ENCODE results near the gene ZNF804B.

ZNF804B gene

GRCh38 chr7:89336121-89336520, 576.6 kb downstream of the ZNF804B start:
- no peak for DNase-seq (ENCODE audit: extremely low read depth, low read depth)
- H3K4me3 ChIP-seq (replicated peaks; ENCODE audit: low read depth, low read length): no peak overlapping the region
- no peak for TF ChIP-seq CTCF (IDR thresholded peaks at IDR 0.05; ENCODE audit: low read depth, low read length, missing control alignments)

- no peak for TF ChIP-seq CTCF (IDR thresholded peaks at IDR 0.05; ENCODE audit: low read depth, low read length, missing control alignments)
- no peak overlapping the region for H3K4me3 ChIP-seq (replicated peaks; ENCODE audit: low read depth, low read length)
- no peak for DNase-seq (ENCODE audit: extremely low read depth, low read depth)
Measured at GRCh38 chr7:89339748-89340147, 580.2 kb downstream of the ZNF804B start.

- TF ChIP-seq CTCF (IDR thresholded peaks at IDR 0.05; ENCODE audit: low read depth, low read length, missing control alignments): no peak
- no peak overlapping the region for H3K4me3 ChIP-seq (replicated peaks; ENCODE audit: low read depth, low read length)
- DNase-seq (ENCODE audit: extremely low read depth, low read depth): no peak
Measured at GRCh38 chr7:89357121-89357520, 597.6 kb downstream of the ZNF804B start.

GRCh38 chr7:89377219-89377618, 617.7 kb downstream of the ZNF804B start:
- no peak overlapping the region for H3K4me3 ChIP-seq (replicated peaks; ENCODE audit: low read depth, low read length)
- TF ChIP-seq CTCF (IDR thresholded peaks at IDR 0.05; ENCODE audit: low read depth, low read length, missing control alignments): no peak
- DNase-seq (ENCODE audit: extremely low read depth, low read depth): no peak

GRCh38 chr7:89385411-89385810, 625.9 kb downstream of the ZNF804B start:
- H3K4me3 ChIP-seq (replicated peaks; ENCODE audit: low read depth, low read length): no peak overlapping the region
- TF ChIP-seq CTCF (IDR thresholded peaks at IDR 0.05; ENCODE audit: low read depth, low read length, missing control alignments): no peak

More at GRCh38 chr7:89385411-89385810, 625.9 kb downstream of the ZNF804B start:
- DNase-seq (ENCODE audit: extremely low read depth, low read depth): no peak
